Neural progenitor cell (in vitro differentiated cells): Measurements from ENCODE around the gene CEBPE. TPM values are rescaled to one million over a fixed set of nuclear protein-coding genes. Genes with fewer than 3 reads are reported as not detected.

Experiments
- DNase-seq: peaks from one replicate; pipeline ENCODE4 v3.0.0-alpha.2; 2016; ENCODE audit warnings: low spot score
- H2AFZ ChIP-seq: fragments of 200-600 bp; sonication (generic); replicated peaks from 2 replicates; pipeline ENCODE4 v1.6.1; 2016; ENCODE audit warnings: antibody characterized with exemption
- H3F3A ChIP-seq: fragments of 200-600 bp; sonication (generic); 2 replicates; pipeline ENCODE4 v1.6.1; 2016; ENCODE audit warnings: antibody characterized with exemption, low read depth
- H3K27ac ChIP-seq: fragments of 200-600 bp; sonication (generic); 2 replicates; pipeline ENCODE4 v1.5.1; 2016; ENCODE audit warnings: mild to moderate bottlenecking
- H3K27me3 ChIP-seq: fragments of 200-600 bp; sonication (generic); 2 replicates; pipeline ENCODE4 v1.6.1; 2016; ENCODE audit warnings: mild to moderate bottlenecking, moderate library complexity
- H3K36me3 ChIP-seq: fragments of 200-600 bp; sonication (generic); 2 replicates; pipeline ENCODE4 v1.5.1; 2016
- H3K4me1 ChIP-seq: fragments of 200-600 bp; sonication (generic); 2 replicates; pipeline ENCODE4 v1.6.1; 2016; ENCODE audit warnings: mixed run types
- H3K4me2 ChIP-seq: fragments of 200-600 bp; sonication (generic); 2 replicates; pipeline ENCODE4 v1.6.1; 2016
- H3K4me3 ChIP-seq: fragments of 200-600 bp; sonication (generic); 2 replicates; pipeline ENCODE4 v1.5.1; 2016
- H3K79me2 ChIP-seq: fragments of 200-600 bp; sonication (generic); 2 replicates; pipeline ENCODE4 v1.6.1; 2016; ENCODE audit warnings: low read depth
- H3K9ac ChIP-seq: fragments of 200-600 bp; sonication (generic); 2 replicates; pipeline ENCODE4 v1.6.1; 2016
- H3K9me3 ChIP-seq: fragments of 200-600 bp; sonication (generic); 2 replicates; pipeline ENCODE4 v1.5.1; 2016; ENCODE audit warnings: low read depth
- H4K20me1 ChIP-seq: fragments of 200-600 bp; sonication (generic); 2 replicates; pipeline ENCODE4 v1.6.1; 2016; ENCODE audit warnings: low read depth
- H3K27ac Mint-ChIP-seq: 3 replicates; pipeline ENCODE4 v1.8.0; 2021; ENCODE audit warnings: mixed read lengths
- H3K27me3 Mint-ChIP-seq: 2 replicates; pipeline ENCODE4 v1.8.0; 2022; ENCODE audit warnings: low read depth, mild to moderate bottlenecking, inconsistent platforms, moderate library complexity, mixed read lengths; ENCODE audit not compliant: insufficient read depth
- H3K36me3 Mint-ChIP-seq: 3 replicates; pipeline ENCODE4 v1.8.0; 2021; ENCODE audit warnings: mixed read lengths
- H3K4me1 Mint-ChIP-seq: 3 replicates; pipeline ENCODE4 v1.8.0; 2021; ENCODE audit warnings: mixed read lengths
- H3K4me3 Mint-ChIP-seq: 3 replicates; pipeline ENCODE4 v1.8.0; 2021; ENCODE audit warnings: mild to moderate bottlenecking, moderate library complexity, mixed read lengths
- H3K9me3 Mint-ChIP-seq: 3 replicates; pipeline ENCODE4 v1.8.0; 2020; ENCODE audit warnings: mixed read lengths
- EZH2 ChIP-seq: fragments of 200-600 bp; sonication (generic); IDR thresholded peaks from 2 replicates; pipeline ENCODE4 v1.6.1; 2017; ENCODE audit warnings: antibody characterized with exemption, mild to moderate bottlenecking, moderate library complexity
- EZH2phosphoT487 ChIP-seq: fragments of 200-600 bp; sonication (generic); IDR thresholded peaks from 2 replicates; pipeline ENCODE4 v1.6.1; 2017; ENCODE audit warnings: antibody characterized with exemption
- total RNA-seq: library from RNA; depleted of rRNA; stranded (reverse); fragments of >200 nt; gene quantifications from 2 replicates; pipeline ENCODE4 v1.2.3, GENCODE V29; 2015; ENCODE audit warnings: low replicate concordance
- TF ChIP-seq, protein P1 (sequence below): fragments of 200-600 bp; sonication (generic); IDR thresholded peaks from 2 replicates; pipeline ENCODE4 v1.5.1; 2017; ENCODE audit warnings: antibody characterized with exemption, mild to moderate bottlenecking

Gene CEBPE
- total RNA-seq, 1 donor from 2014 or later = not detected

GRCh38 chr14:23106747-23107045 lies 12.4 kb downstream of the CEBPE start:
- H3K27me3 Mint-ChIP-seq = peaks cover 4% of the 10 kb centered on the region
- H3K79me2 ChIP-seq = no peaks in the 10 kb centered on the region
- no peak overlapping the region for H3K27ac ChIP-seq
- DNase-seq = no peak
- H3K4me2 ChIP-seq = no peak overlapping the region
- peaks cover 3% of the 10 kb centered on the region for H3K4me1 ChIP-seq
- H3K9me3 ChIP-seq = no peaks in the 10 kb centered on the region
- H3K4me1 Mint-ChIP-seq = peaks cover 18% of the 10 kb centered on the region
- peaks cover 4% of the 10 kb centered on the region for H3K9me3 Mint-ChIP-seq
- peaks cover 13% of the 10 kb centered on the region for H3F3A ChIP-seq
- no peak overlapping the region for H3K4me3 ChIP-seq
- H3K9ac ChIP-seq = no peak overlapping the region
- H3K4me3 Mint-ChIP-seq = no peak overlapping the region
- H2AFZ ChIP-seq = no peak overlapping the region
- peaks cover 10% of the 10 kb centered on the region for H3K27me3 ChIP-seq
- TF ChIP-seq, protein P1, sequence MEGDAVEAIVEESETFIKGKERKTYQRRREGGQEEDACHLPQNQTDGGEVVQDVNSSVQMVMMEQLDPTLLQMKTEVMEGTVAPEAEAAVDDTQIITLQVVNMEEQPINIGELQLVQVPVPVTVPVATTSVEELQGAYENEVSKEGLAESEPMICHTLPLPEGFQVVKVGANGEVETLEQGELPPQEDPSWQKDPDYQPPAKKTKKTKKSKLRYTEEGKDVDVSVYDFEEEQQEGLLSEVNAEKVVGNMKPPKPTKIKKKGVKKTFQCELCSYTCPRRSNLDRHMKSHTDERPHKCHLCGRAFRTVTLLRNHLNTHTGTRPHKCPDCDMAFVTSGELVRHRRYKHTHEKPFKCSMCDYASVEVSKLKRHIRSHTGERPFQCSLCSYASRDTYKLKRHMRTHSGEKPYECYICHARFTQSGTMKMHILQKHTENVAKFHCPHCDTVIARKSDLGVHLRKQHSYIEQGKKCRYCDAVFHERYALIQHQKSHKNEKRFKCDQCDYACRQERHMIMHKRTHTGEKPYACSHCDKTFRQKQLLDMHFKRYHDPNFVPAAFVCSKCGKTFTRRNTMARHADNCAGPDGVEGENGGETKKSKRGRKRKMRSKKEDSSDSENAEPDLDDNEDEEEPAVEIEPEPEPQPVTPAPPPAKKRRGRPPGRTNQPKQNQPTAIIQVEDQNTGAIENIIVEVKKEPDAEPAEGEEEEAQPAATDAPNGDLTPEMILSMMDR = no peak
- TF ChIP-seq EZH2phosphoT487 = no peak
- no peak for TF ChIP-seq EZH2
- no peaks in the 10 kb centered on the region for H3K36me3 Mint-ChIP-seq
- H4K20me1 ChIP-seq = no peaks in the 10 kb centered on the region
- H3K36me3 ChIP-seq = no peaks in the 10 kb centered on the region
- H3K27ac Mint-ChIP-seq = peak overlapping the region; percentile 13

DNA sequence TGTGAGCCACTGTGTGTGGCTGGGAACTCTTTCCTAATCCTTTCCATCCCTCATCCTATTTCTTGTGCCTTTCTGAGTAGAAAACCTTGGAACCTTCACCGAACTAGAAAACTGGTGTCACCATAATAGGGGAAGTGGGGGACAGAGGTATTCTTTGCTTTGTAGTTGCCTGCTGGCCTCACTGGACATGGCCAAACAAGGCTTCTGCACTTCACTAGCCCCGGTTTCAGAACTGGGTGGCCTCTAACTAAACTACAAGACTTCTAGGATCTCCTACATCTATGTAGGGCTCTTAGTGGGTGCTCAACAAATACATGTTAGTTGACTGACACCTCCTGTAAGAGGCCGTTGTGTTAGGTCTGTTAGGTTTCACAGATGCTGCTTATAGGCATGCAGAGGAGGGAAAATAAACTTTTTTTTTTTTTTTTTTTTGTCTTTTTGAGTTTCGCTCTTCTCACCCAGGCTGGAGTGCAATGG lies 13.7 kb downstream of the CEBPE start:
- no peak overlapping the region for H3K9ac ChIP-seq
- H2AFZ ChIP-seq = no peak overlapping the region
- Mint-ChIP-seq H3K27me3 (peaks cover 6% of the 10 kb centered on the region), H3K36me3 (no peaks in the 10 kb centered on the region), H3K9me3 (peaks cover 4% of the 10 kb centered on the region), H3K27ac (peak overlapping the region; percentile 6), H3K4me1 (peaks cover 20% of the 10 kb centered on the region), H3K4me3 (no peak overlapping the region)
- DNase-seq = no peak
- TF ChIP-seq, protein P1 = no peak
- no peak for TF ChIP-seq EZH2phosphoT487
- TF ChIP-seq EZH2 = no peak
- H3K27ac ChIP-seq = no peak overlapping the region
- peaks cover 13% of the 10 kb centered on the region for H3F3A ChIP-seq
- H3K9me3 ChIP-seq = no peaks in the 10 kb centered on the region
- peaks cover 8% of the 10 kb centered on the region for H3K4me1 ChIP-seq
- no peaks in the 10 kb centered on the region for H3K27me3 ChIP-seq
- H3K36me3 ChIP-seq = no peaks in the 10 kb centered on the region
- no peaks in the 10 kb centered on the region for H4K20me1 ChIP-seq
- no peak overlapping the region for H3K4me3 ChIP-seq
- H3K4me2 ChIP-seq = no peak overlapping the region
- no peaks in the 10 kb centered on the region for H3K79me2 ChIP-seq

DNA sequence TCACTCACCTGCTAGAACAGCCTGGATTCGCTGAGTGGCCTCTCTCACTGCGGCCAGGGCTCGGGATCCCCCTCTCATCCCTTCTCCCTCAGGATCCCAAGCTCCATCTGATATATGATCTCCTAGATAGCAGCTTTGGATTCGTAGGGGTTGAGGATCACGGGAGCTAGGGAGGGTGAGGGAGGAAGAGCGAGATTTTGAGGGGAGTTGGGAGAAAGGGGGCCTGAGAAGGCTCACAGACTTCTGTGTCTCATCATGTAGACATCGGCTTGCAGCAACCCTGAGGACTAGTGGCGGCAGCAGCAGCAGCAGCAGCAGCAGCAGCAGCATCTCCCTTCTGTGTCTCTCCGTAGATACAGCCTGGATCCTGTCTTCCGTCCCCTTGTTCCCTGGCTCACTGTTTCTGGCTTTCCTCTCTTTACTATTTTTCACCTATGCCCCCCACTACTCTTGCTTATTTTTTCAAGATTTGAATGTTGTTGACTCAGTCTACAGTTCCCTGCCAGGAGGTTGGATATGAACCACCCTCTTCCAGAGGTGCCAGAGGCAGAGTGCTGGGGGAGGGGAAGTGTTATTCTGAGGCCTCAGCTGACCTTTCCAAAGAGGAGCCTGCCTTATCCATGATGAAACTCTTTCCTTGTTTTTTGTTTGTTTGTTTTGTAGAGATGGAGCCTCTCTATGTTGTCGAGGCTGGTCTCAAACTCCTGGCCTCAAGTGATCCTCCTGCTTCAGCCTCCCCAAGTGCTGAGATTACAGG lies 14.3 kb downstream of the CEBPE start, which contains the start of gene CIROP:
TSS of gene CIROP (minus strand) at position 399 of the 757 bp plus-strand sequence. CDS start at position 330, 69 bp downstream.
- DNase-seq = no peak
- Mint-ChIP-seq H3K4me3 (peak within 1 kb of the TSS; percentile 25), H3K36me3 (no peaks in the 10 kb centered on the region), H3K9me3 (peaks cover 4% of the 10 kb centered on the region), H3K27ac (peak within 1 kb of the TSS; percentile 6), H3K27me3 (peaks cover 6% of the 10 kb centered on the region), H3K4me1 (peaks cover 20% of the 10 kb centered on the region)
- peaks cover 8% of the 10 kb centered on the region for H3K4me1 ChIP-seq
- H4K20me1 ChIP-seq = no peaks in the 10 kb centered on the region
- H3K79me2 ChIP-seq = no peaks in the 10 kb centered on the region
- TF ChIP-seq EZH2phosphoT487 = no peak
- TF ChIP-seq EZH2 = no peak
- TF ChIP-seq, protein P1 = no peak
- H3K9me3 ChIP-seq = no peaks in the 10 kb centered on the region
- no peak within 1 kb of the TSS for H3K9ac ChIP-seq
- H3K27me3 ChIP-seq = no peaks in the 10 kb centered on the region
- no peak within 1 kb of the TSS for H3K4me3 ChIP-seq
- H3K27ac ChIP-seq = no peak within 1 kb of the TSS
- H3K36me3 ChIP-seq = no peaks in the 10 kb centered on the region
- peak within 1 kb of the TSS; percentile 63 for H2AFZ ChIP-seq
- H3F3A ChIP-seq = peaks cover 13% of the 10 kb centered on the region
- no peak within 1 kb of the TSS for H3K4me2 ChIP-seq
